Mesenchymal stem cell (in vitro differentiated cells and primary cell): ENCODE results near the gene CDH12.
"Not testable (repeated sequence)": the region's sequence is repeated elsewhere in the genome, so short reads cannot be mapped to it uniquely, and the experiment has no call there.

ENCODE experiments used
- DNase-seq: peaks from one replicate; pipeline ENCODE4 v3.0.0-alpha.2; 2013
- H2AFZ ChIP-seq: one replicate; pipeline ENCODE4 v1.6.1; 2013; ENCODE audit warnings: low read depth, mild to moderate bottlenecking, control low read depth, inconsistent platforms, low read length, moderate library complexity
- H2AK5ac ChIP-seq: 2 replicates; pipeline ENCODE4 v1.6.1; 2013; ENCODE audit warnings: low read length, moderate library complexity, mild to moderate bottlenecking, inconsistent platforms; ENCODE audit not compliant: severe bottlenecking
- H2BK120ac ChIP-seq: one replicate; pipeline ENCODE4 v1.6.1; 2013; ENCODE audit warnings: low read depth, mild to moderate bottlenecking, inconsistent platforms, low read length, moderate library complexity
- H2BK12ac ChIP-seq, 2 experiments: one replicate each; pipeline ENCODE4 v1.6.1; 2013; ENCODE audit warnings: inconsistent platforms in 2 of 2, low read length in 2 of 2, mild to moderate bottlenecking in 2 of 2, moderate library complexity in 2 of 2, control low read depth in 1 of 2
- H2BK15ac ChIP-seq: one replicate; pipeline ENCODE4 v1.6.1; 2013; ENCODE audit warnings: mild to moderate bottlenecking, low read depth, inconsistent platforms; ENCODE audit not compliant: poor library complexity, severe bottlenecking
- H2BK5ac ChIP-seq: 2 replicates; pipeline ENCODE4 v1.6.1; 2013; ENCODE audit warnings: low read depth, mild to moderate bottlenecking, low read length, control low read depth, inconsistent platforms; ENCODE audit not compliant: poor library complexity, severe bottlenecking
- H3K14ac ChIP-seq, 2 experiments: one replicate each; pipeline ENCODE4 v1.6.1; 2013; ENCODE audit warnings: inconsistent platforms in 2 of 2, low read length in 2 of 2, control low read depth in 1 of 2, mild to moderate bottlenecking in 1 of 2, moderate library complexity in 1 of 2
- H3K18ac ChIP-seq, 2 experiments: one replicate each; pipeline ENCODE4 v1.6.1; 2013; ENCODE audit warnings: inconsistent platforms in 2 of 2, low read length in 2 of 2, control low read depth in 1 of 2, low read depth in 1 of 2, mild to moderate bottlenecking in 1 of 2
- H3K23ac ChIP-seq, 2 experiments: one replicate each; pipeline ENCODE4 v1.6.1; 2013; ENCODE audit warnings: inconsistent platforms in 2 of 2, low read length in 2 of 2, mild to moderate bottlenecking in 2 of 2, moderate library complexity in 2 of 2, control low read depth in 1 of 2
- H3K27ac ChIP-seq: 2 replicates; pipeline ENCODE4 v1.5.1; 2013; ENCODE audit warnings: mild to moderate bottlenecking, moderate library complexity, low read length, control low read depth, inconsistent platforms; ENCODE audit not compliant: poor library complexity, severe bottlenecking
- H3K27me3 ChIP-seq, 2 experiments: 2 replicates each; pipeline versions ENCODE4 v1.6.1 to v1.7.0; 2013; ENCODE audit warnings: low read length in 2 of 2, mild to moderate bottlenecking in 2 of 2, moderate library complexity in 2 of 2, control low read depth in 1 of 2, inconsistent platforms in 1 of 2; ENCODE audit not compliant: control insufficient read depth in 1 of 2, insufficient read depth in 1 of 2
- H3K36me3 ChIP-seq, 2 experiments: 2 replicates each; pipeline versions ENCODE4 v1.6.1 to v1.7.0; 2013; ENCODE audit warnings: low read length in 2 of 2, control low read depth in 1 of 2, inconsistent platforms in 1 of 2, low read depth in 1 of 2, mild to moderate bottlenecking in 1 of 2; ENCODE audit not compliant: insufficient read depth in 2 of 2, control insufficient read depth in 1 of 2
- H3K4ac ChIP-seq, 2 experiments: one replicate each; pipeline ENCODE4 v1.6.1; 2013; ENCODE audit warnings: inconsistent platforms in 2 of 2, low read length in 2 of 2, mild to moderate bottlenecking in 2 of 2, moderate library complexity in 2 of 2, control low read depth in 1 of 2, low read depth in 1 of 2
- H3K4me1 ChIP-seq: 2 replicates; pipeline ENCODE4 v1.6.1; 2013; ENCODE audit warnings: low read depth, low read length, control low read depth; ENCODE audit not compliant: control insufficient read depth, insufficient read depth
- H3K4me2 ChIP-seq: 2 replicates; pipeline ENCODE4 v1.6.1; 2013; ENCODE audit warnings: low read length, mild to moderate bottlenecking, inconsistent platforms; ENCODE audit not compliant: poor library complexity, severe bottlenecking
- H3K4me3 ChIP-seq, 2 experiments: 2 replicates each; pipeline versions ENCODE4 v1.5.1 to v1.7.0; 2013; ENCODE audit warnings: low read length in 2 of 2, mild to moderate bottlenecking in 2 of 2, control low read depth in 1 of 2, low read depth in 1 of 2; ENCODE audit not compliant: insufficient read depth in 1 of 2
- H3K79me1 ChIP-seq: replicated peaks from 2 replicates; pipeline ENCODE4 v1.6.1; 2013; ENCODE audit warnings: mild to moderate bottlenecking, control low read depth, low read length, inconsistent platforms; ENCODE audit not compliant: poor library complexity, severe bottlenecking
- H3K9ac ChIP-seq: 2 replicates; pipeline ENCODE4 v1.7.0; 2013; ENCODE audit warnings: mild to moderate bottlenecking, low read length, moderate library complexity
- H3K9me3 ChIP-seq: 2 replicates; pipeline ENCODE4 v1.7.0; 2013; ENCODE audit warnings: mild to moderate bottlenecking, low read length; ENCODE audit not compliant: control insufficient read depth
- H4K8ac ChIP-seq: one replicate; pipeline ENCODE4 v1.6.1; 2013; ENCODE audit warnings: inconsistent platforms, mild to moderate bottlenecking, low read length, moderate library complexity
- H4K91ac ChIP-seq: one replicate; pipeline ENCODE4 v1.6.1; 2013; ENCODE audit warnings: mild to moderate bottlenecking, low read length, inconsistent platforms
- WGBS: methylation state at CpG from one replicate; pipeline ENCODE4 v1.1.7; 2013; ENCODE audit warnings: mixed read lengths; 5-methylcytosine and 5-hydroxymethylcytosine counted together

The CDH12 gene

GRCh38 chr5:21985799-21986198 is 867.3 kb downstream of the CDH12 start:
- H3K27me3 ChIP-seq, H3K36me3 ChIP-seq, H3K27ac ChIP-seq, DNase-seq, H3K14ac ChIP-seq, H3K9ac ChIP-seq, H3K4ac ChIP-seq, H2AFZ ChIP-seq, H3K4me2 ChIP-seq, H2BK120ac ChIP-seq, H3K4me1 ChIP-seq, H2BK12ac ChIP-seq, H3K23ac ChIP-seq, H2BK5ac ChIP-seq, H2BK15ac ChIP-seq, H4K8ac ChIP-seq, H2AK5ac ChIP-seq, H3K79me1 ChIP-seq, H3K9me3 ChIP-seq, H3K4me3 ChIP-seq, H4K91ac ChIP-seq, H3K18ac ChIP-seq: not testable (repeated sequence)
- WGBS, result no CpG with 5 or more reads among the region's 1 CpG

DNA sequence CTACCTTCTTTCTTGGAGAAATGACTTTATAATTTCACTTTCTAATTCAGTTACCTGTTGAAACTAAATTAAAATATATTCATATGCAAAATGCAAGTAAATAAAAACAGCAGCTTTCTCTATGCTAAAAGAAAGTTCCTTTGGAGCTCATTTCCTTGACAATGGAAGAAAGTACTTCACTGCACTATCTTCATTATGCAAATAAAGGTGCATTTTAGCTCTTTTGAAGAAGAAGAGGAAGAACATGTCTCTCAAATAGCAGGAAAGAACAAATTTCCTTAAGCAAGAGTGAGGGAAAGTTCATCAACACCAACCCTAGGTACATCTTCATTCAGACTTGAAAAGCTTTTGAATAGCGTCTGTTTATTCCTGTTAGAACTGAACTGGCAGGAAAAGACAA is 901.6 kb downstream of the CDH12 start:
- H3K4me3 ChIP-seq, H2AK5ac ChIP-seq, H3K27ac ChIP-seq, H3K27me3 ChIP-seq, H2BK12ac ChIP-seq, H3K23ac ChIP-seq, H3K18ac ChIP-seq, H3K79me1 ChIP-seq, H2BK120ac ChIP-seq, H3K9ac ChIP-seq, H3K9me3 ChIP-seq, H4K91ac ChIP-seq, H3K4me2 ChIP-seq, H3K4me1 ChIP-seq, H2AFZ ChIP-seq, H3K4ac ChIP-seq, DNase-seq, H4K8ac ChIP-seq, H3K36me3 ChIP-seq, H2BK5ac ChIP-seq, H2BK15ac ChIP-seq, H3K14ac ChIP-seq: not testable (repeated sequence)
- WGBS, result no CpG with 5 or more reads among the region's 1 CpG

GRCh38 chr5:21931116-21931515 is 922.0 kb downstream of the CDH12 start:
- Histone ChIP-seq H2BK5ac (no peak overlapping the region), H3K18ac (no peak overlapping the region), H4K8ac (no peak overlapping the region), H3K4me1 (no peaks in the 10 kb centered on the region), H3K27me3 (no peaks in the 10 kb centered on the region), H3K23ac (no peak overlapping the region), H3K9me3 (no peaks in the 10 kb centered on the region), H2AFZ (no peak overlapping the region), H3K4me3 (no peak overlapping the region), H2BK15ac (no peak overlapping the region), H3K9ac (no peak overlapping the region), H3K79me1 (no peaks in the 10 kb centered on the region), H3K4ac (no peak overlapping the region), H2BK12ac (no peak overlapping the region), H2AK5ac (no peak overlapping the region), H3K36me3 (no peaks in the 10 kb centered on the region), H4K91ac (no peak overlapping the region), H3K27ac (no peak overlapping the region), H3K4me2 (no peak overlapping the region), H2BK120ac (no peak overlapping the region), H3K14ac (no peak overlapping the region)
- no peak for DNase-seq
- 80% methylated on average over 1 of the region's 1 CpG for WGBS

- no peak overlapping the region for H3K14ac ChIP-seq
- H2BK15ac ChIP-seq, result no peak overlapping the region
- no peak overlapping the region for H2BK5ac ChIP-seq
- H3K18ac ChIP-seq, result no peak overlapping the region
- no peaks in the 10 kb centered on the region for H3K36me3 ChIP-seq
- H3K4me1 ChIP-seq, result no peaks in the 10 kb centered on the region
- no peaks in the 10 kb centered on the region for H3K9me3 ChIP-seq
- H2BK12ac ChIP-seq, result no peak overlapping the region
- 25% methylated on average over 3 of the region's 8 CpGs for WGBS
- H3K23ac ChIP-seq, result no peak overlapping the region
- peak; percentile 41 for DNase-seq
- no peak overlapping the region for H3K27ac ChIP-seq
- H3K27me3 ChIP-seq, result no peaks in the 10 kb centered on the region
- no peak overlapping the region for H2AK5ac ChIP-seq
- H4K91ac ChIP-seq, result no peak overlapping the region
- H3K4me2 ChIP-seq, result no peak overlapping the region
- no peak overlapping the region for H3K4me3 ChIP-seq
- H3K4ac ChIP-seq, result no peak overlapping the region
- no peak overlapping the region for H2AFZ ChIP-seq
- no peak overlapping the region for H3K9ac ChIP-seq
- H3K79me1 ChIP-seq, result no peaks in the 10 kb centered on the region
- H4K8ac ChIP-seq, result no peak overlapping the region
- no peak overlapping the region for H2BK120ac ChIP-seq
Observed at GRCh38 chr5:21919414-21920022, 933.6 kb downstream of the CDH12 start.
